ENCODE results near the gene STXBP6. TPM values are rescaled to one million over a fixed set of nuclear protein-coding genes. Genes with fewer than 3 reads are reported as not detected.

STXBP6 gene
- total RNA-seq, 4 donors from 2014 or later = 34.9 to 62.1 (median 45.5) TPM

GRCh38 chr14:25052921-25053320 is 3.0 kb upstream of the STXBP6 start:
- H3K27ac ChIP-seq = no peak overlapping the region

GRCh38 chr14:25052385-25052784 is 2.4 kb upstream of the STXBP6 start:
- Histone ChIP-seq H3K4me1 (peaks cover 24% of the 10 kb centered on the region), H3K27me3 (peaks cover 8% of the 10 kb centered on the region), H3K9me3 (no peaks in the 10 kb centered on the region), H3K27ac (no peak overlapping the region), H3K36me3 (no peaks in the 10 kb centered on the region), H3K4me3 (no peak overlapping the region)
- DNase-seq (ENCODE audit: low spot score in 2 of 2) = no peak
- 64% methylated on average over 2 of the region's 2 CpGs for WGBS
- TF ChIP-seq EP300 (IDR thresholded peaks at IDR 0.05) (no peak), CTCF (IDR thresholded peaks at IDR 0.05) (no peak), POLR2AphosphoS5 (IDR thresholded peaks at IDR 0.05) (no peak)

More at GRCh38 chr14:25052921-25053320, 3.0 kb upstream of the STXBP6 start:
- WGBS = 88% methylated on average over 4 of the region's 4 CpGs
- no peak for DNase-seq (ENCODE audit: low spot score in 2 of 2)
- Histone ChIP-seq H3K36me3 (no peaks in the 10 kb centered on the region), H3K9me3 (no peaks in the 10 kb centered on the region), H3K4me3 (no peak overlapping the region), H3K4me1 (peaks cover 22% of the 10 kb centered on the region), H3K27me3 (peaks cover 8% of the 10 kb centered on the region)
- TF ChIP-seq POLR2A (IDR thresholded peaks at IDR 0.05) (no peak), EP300 (IDR thresholded peaks at IDR 0.05) (no peak), POLR2AphosphoS5 (IDR thresholded peaks at IDR 0.05) (no peak), CTCF (IDR thresholded peaks at IDR 0.05) (no peak)

GRCh38 chr14:25050269-25051150 is 563 bp upstream of the STXBP6 start:
- peak overlapping the region; percentile 92 for H3K27ac ChIP-seq
- peak overlapping the region; percentile 65 for H3K4me3 ChIP-seq
- no peaks in the 10 kb centered on the region for H3K9me3 ChIP-seq
- TF ChIP-seq CTCF (IDR thresholded peaks at IDR 0.05) = no peak
- no peak for TF ChIP-seq POLR2AphosphoS5 (IDR thresholded peaks at IDR 0.05)
- no peak for TF ChIP-seq EP300 (IDR thresholded peaks at IDR 0.05)
- TF ChIP-seq POLR2A (IDR thresholded peaks at IDR 0.05) = no peak
- WGBS = 4% methylated on average over 31 of the region's 31 CpGs
- peaks cover 8% of the 10 kb centered on the region for H3K27me3 ChIP-seq
- peaks cover 27% of the 10 kb centered on the region for H3K4me1 ChIP-seq
- no peak for DNase-seq (ENCODE audit: low spot score in 2 of 2)
- no peaks in the 10 kb centered on the region for H3K36me3 ChIP-seq

- under 1% methylated on average over 24 of the region's 34 CpGs for WGBS
- TF ChIP-seq POLR2AphosphoS5 (IDR thresholded peaks at IDR 0.05) (no peak), POLR2A (IDR thresholded peaks at IDR 0.05) (no peak), EP300 (IDR thresholded peaks at IDR 0.05) (no peak), CTCF (IDR thresholded peaks at IDR 0.05) (no peak)
- DNase-seq (ENCODE audit: low spot score in 2 of 2) = peak in 1 of 2 donors; percentile 67
- peaks cover 27% of the 10 kb centered on the region for H3K4me1 ChIP-seq
- no peaks in the 10 kb centered on the region for H3K36me3 ChIP-seq
- H3K9me3 ChIP-seq = no peaks in the 10 kb centered on the region
- peak overlapping the region; percentile 65 for H3K4me3 ChIP-seq
- peak overlapping the region; percentile 92 for H3K27ac ChIP-seq
- H3K27me3 ChIP-seq = peaks cover 8% of the 10 kb centered on the region
These were observed 817 bp downstream of the STXBP6 start for GRCh38 chr14:25049093-25049567.

Data from suprapubic skin (tissue), 4 donors.